Measurements from ENCODE around the gene IVL. TPM values are rescaled to one million over a fixed set of nuclear protein-coding genes. Genes with fewer than 3 reads are reported as not detected.

IVL gene
- not detected for total RNA-seq
- long read RNA-seq, result 0 reads

GRCh38 chr1:152907686-152908601 is at the start of gene IVL:
Gene IVL, plus strand, starts transcription at chr1:152908546. Its CDS starts 1,252 bp downstream, at chr1:152909798.
- intact Hi-C loops (cut with DNase I), result no loop called here

GRCh38 chr1:152859696-152860095 is 48.6 kb upstream of the IVL start, which contains the start of gene LCE7A:
Gene LCE7A, plus strand, starts transcription at chr1:152859996. Its CDS starts 702 bp downstream, at chr1:152860698.
- Histone ChIP-seq H3K9me3 (no peaks in the 10 kb centered on the region), H3K4me3 (no peak within 1 kb of the TSS), H3K36me3 (no peaks in the 10 kb centered on the region), H3K27me3 (no peaks in the 10 kb centered on the region), H3K27ac (no peak within 1 kb of the TSS), H3K4me1 (no peaks in the 10 kb centered on the region)
- ATAC-seq, result no peak
- no peak for TF ChIP-seq CTCF (IDR thresholded peaks at IDR 0.05)
- no peak for DNase-seq
- intact Hi-C loops (cut with DNase I), result no loop called here

More at GRCh38 chr1:152907686-152908601, at the start of gene IVL:
- Histone ChIP-seq H3K4me3 (no peak within 1 kb of the TSS), H3K36me3 (no peaks in the 10 kb centered on the region), H3K9me3 (no peaks in the 10 kb centered on the region), H3K27me3 (peaks cover 10% of the 10 kb centered on the region), H3K4me1 (no peaks in the 10 kb centered on the region), H3K27ac (no peak within 1 kb of the TSS)
- ATAC-seq (peak; percentile 42), DNase-seq (no peak)
- TF ChIP-seq CTCF (IDR thresholded peaks at IDR 0.05), result no peak

- ATAC-seq, result no peak
- H3K27me3 ChIP-seq, result no peaks in the 10 kb centered on the region
- no peak overlapping the region for H3K27ac ChIP-seq
- no peak for TF ChIP-seq CTCF (IDR thresholded peaks at IDR 0.05)
- intact Hi-C loops (cut with DNase I), result no loop called here
- H3K36me3 ChIP-seq, result no peaks in the 10 kb centered on the region
- H3K4me1 ChIP-seq, result no peaks in the 10 kb centered on the region
- no peak overlapping the region for H3K4me3 ChIP-seq
- no peaks in the 10 kb centered on the region for H3K9me3 ChIP-seq
- DNase-seq, result no peak
These were observed 48.2 kb upstream of the IVL start for GRCh38 chr1:152860129-152860528.

GRCh38 chr1:152861374-152861773 is 47.0 kb upstream of the IVL start:
- ATAC-seq, result no peak
- H3K27ac ChIP-seq, result no peak overlapping the region
- no peaks in the 10 kb centered on the region for H3K27me3 ChIP-seq
- H3K4me3 ChIP-seq, result no peak overlapping the region
- no peak for TF ChIP-seq CTCF (IDR thresholded peaks at IDR 0.05)
- intact Hi-C loops (cut with DNase I), result no loop called here
- DNase-seq, result no peak
- no peaks in the 10 kb centered on the region for H3K36me3 ChIP-seq
- no peaks in the 10 kb centered on the region for H3K9me3 ChIP-seq
- no peaks in the 10 kb centered on the region for H3K4me1 ChIP-seq

GRCh38 chr1:152864443-152864842 is 43.9 kb upstream of the IVL start:
- intact Hi-C loops (cut with DNase I), result no loop called here
- no peak for ATAC-seq
- H3K9me3 ChIP-seq, result no peaks in the 10 kb centered on the region
- H3K4me1 ChIP-seq, result no peaks in the 10 kb centered on the region
- no peak overlapping the region for H3K4me3 ChIP-seq
- no peaks in the 10 kb centered on the region for H3K27me3 ChIP-seq
- no peak for TF ChIP-seq CTCF (IDR thresholded peaks at IDR 0.05)
- DNase-seq, result no peak
- no peak overlapping the region for H3K27ac ChIP-seq
- H3K36me3 ChIP-seq, result no peaks in the 10 kb centered on the region

Data from upper lobe of right lung (tissue), 1 donor.